Osteoblast (primary cell): ENCODE results near the gene SNRPB. TPM values are rescaled to one million over a fixed set of nuclear protein-coding genes. Genes with fewer than 3 reads are reported as not detected.

Source experiments
- DNase-seq: peaks from one replicate; pipeline ENCODE4 v3.0.0; 2011; ENCODE audit warnings: low spot score, mixed read lengths; ENCODE audit not compliant: insufficient read length; ENCODE audit errors: missing footprints
- H2AFZ ChIP-seq: 2 replicates; pipeline ENCODE4 v1.6.0; 2011; ENCODE audit warnings: mild to moderate bottlenecking, low read length
- H3K27ac ChIP-seq: 2 replicates; pipeline ENCODE4 v1.5.1; 2011; ENCODE audit warnings: mild to moderate bottlenecking, low read depth, low read length, moderate library complexity
- H3K27me3 ChIP-seq: 2 replicates; pipeline ENCODE4 v1.6.0; 2012; ENCODE audit warnings: mild to moderate bottlenecking, control low read depth, inconsistent platforms, low read length, moderate library complexity; ENCODE audit not compliant: insufficient read depth
- H3K36me3 ChIP-seq: 2 replicates; pipeline ENCODE4 v1.5.1; 2011; ENCODE audit warnings: mild to moderate bottlenecking, low read length, control low read depth, moderate library complexity; ENCODE audit not compliant: insufficient read depth
- H3K4me1 ChIP-seq: 2 replicates; pipeline ENCODE4 v1.5.1; 2011; ENCODE audit warnings: mild to moderate bottlenecking, low read length, control low read depth, moderate library complexity; ENCODE audit not compliant: insufficient read depth
- H3K4me2 ChIP-seq: 2 replicates; pipeline ENCODE4 v1.6.0; 2011; ENCODE audit warnings: mild to moderate bottlenecking, low read length; ENCODE audit not compliant: insufficient read depth
- H3K4me3 ChIP-seq: fragments of 200-600 bp; sonication (generic); 3 replicates; pipeline ENCODE4 v1.5.1; 2012; ENCODE audit warnings: mild to moderate bottlenecking, low read length, inconsistent platforms; ENCODE audit not compliant: insufficient read depth
- H3K79me2 ChIP-seq: 2 replicates; pipeline ENCODE4 v1.6.0; 2012; ENCODE audit warnings: mild to moderate bottlenecking, low read length, control low read depth, inconsistent platforms; ENCODE audit not compliant: insufficient read depth
- H3K9me3 ChIP-seq: 2 replicates; pipeline ENCODE4 v1.5.1; 2011; ENCODE audit warnings: low read depth, low read length, control low read depth
- H4K20me1 ChIP-seq: 2 replicates; pipeline ENCODE4 v1.6.0; 2012; ENCODE audit warnings: mild to moderate bottlenecking, low read length, control low read depth; ENCODE audit not compliant: insufficient read depth
- total RNA-seq: library from RNA; depleted of rRNA; stranded (reverse); fragments of >200 nt; gene quantifications from 2 replicates; pipeline ENCODE4 v1.2.3, GENCODE V29; 2012
- TF ChIP-seq, protein P1 (sequence below): IDR thresholded peaks from 2 replicates; pipeline ENCODE4 v1.5.1; 2011; ENCODE audit warnings: mild to moderate bottlenecking, low read depth, low read length, moderate library complexity; ENCODE audit errors: extremely low read depth

SNRPB gene
- total RNA-seq, 1 donor, result 109 TPM

- Histone ChIP-seq H3K36me3 (peaks cover 66% of the 10 kb centered on the region), H3K4me3 (no peak overlapping the region), H3K27ac (no peak overlapping the region), H4K20me1 (peaks cover 4% of the 10 kb centered on the region), H3K79me2 (no peaks in the 10 kb centered on the region), H3K9me3 (no peaks in the 10 kb centered on the region), H3K4me1 (no peaks in the 10 kb centered on the region), H3K27me3 (no peaks in the 10 kb centered on the region), H2AFZ (no peak overlapping the region), H3K4me2 (no peak overlapping the region)
- TF ChIP-seq, protein P1, sequence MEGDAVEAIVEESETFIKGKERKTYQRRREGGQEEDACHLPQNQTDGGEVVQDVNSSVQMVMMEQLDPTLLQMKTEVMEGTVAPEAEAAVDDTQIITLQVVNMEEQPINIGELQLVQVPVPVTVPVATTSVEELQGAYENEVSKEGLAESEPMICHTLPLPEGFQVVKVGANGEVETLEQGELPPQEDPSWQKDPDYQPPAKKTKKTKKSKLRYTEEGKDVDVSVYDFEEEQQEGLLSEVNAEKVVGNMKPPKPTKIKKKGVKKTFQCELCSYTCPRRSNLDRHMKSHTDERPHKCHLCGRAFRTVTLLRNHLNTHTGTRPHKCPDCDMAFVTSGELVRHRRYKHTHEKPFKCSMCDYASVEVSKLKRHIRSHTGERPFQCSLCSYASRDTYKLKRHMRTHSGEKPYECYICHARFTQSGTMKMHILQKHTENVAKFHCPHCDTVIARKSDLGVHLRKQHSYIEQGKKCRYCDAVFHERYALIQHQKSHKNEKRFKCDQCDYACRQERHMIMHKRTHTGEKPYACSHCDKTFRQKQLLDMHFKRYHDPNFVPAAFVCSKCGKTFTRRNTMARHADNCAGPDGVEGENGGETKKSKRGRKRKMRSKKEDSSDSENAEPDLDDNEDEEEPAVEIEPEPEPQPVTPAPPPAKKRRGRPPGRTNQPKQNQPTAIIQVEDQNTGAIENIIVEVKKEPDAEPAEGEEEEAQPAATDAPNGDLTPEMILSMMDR, result no peak
- no peak for DNase-seq
These were observed 15.1 kb upstream of the SNRPB start for GRCh38 chr20:2485661-2486060.

- no peak overlapping the region for H3K4me2 ChIP-seq
- H4K20me1 ChIP-seq, result peaks cover 4% of the 10 kb centered on the region
- H3K27ac ChIP-seq, result no peak overlapping the region
- H3K36me3 ChIP-seq, result peaks cover 71% of the 10 kb centered on the region
- H2AFZ ChIP-seq, result no peak overlapping the region
- H3K4me1 ChIP-seq, result no peaks in the 10 kb centered on the region
- no peak overlapping the region for H3K4me3 ChIP-seq
- TF ChIP-seq, protein P1, result no peak
- no peak for DNase-seq
- H3K9me3 ChIP-seq, result no peaks in the 10 kb centered on the region
- H3K79me2 ChIP-seq, result no peaks in the 10 kb centered on the region
- H3K27me3 ChIP-seq, result no peaks in the 10 kb centered on the region
These were observed 14.5 kb upstream of the SNRPB start for GRCh38 chr20:2485080-2485479.

GRCh38 chr20:2483504-2483903 is 12.9 kb upstream of the SNRPB start:
- Histone ChIP-seq H3K4me2 (no peak overlapping the region), H4K20me1 (peaks cover 4% of the 10 kb centered on the region), H3K4me1 (no peaks in the 10 kb centered on the region), H3K9me3 (no peaks in the 10 kb centered on the region), H3K27me3 (no peaks in the 10 kb centered on the region), H3K36me3 (peaks cover 67% of the 10 kb centered on the region), H3K79me2 (no peaks in the 10 kb centered on the region), H3K4me3 (no peak overlapping the region), H2AFZ (no peak overlapping the region), H3K27ac (no peak overlapping the region)
- TF ChIP-seq, protein P1, result no peak
- no peak for DNase-seq

- TF ChIP-seq, protein P1, result no peak
- no peaks in the 10 kb centered on the region for H3K9me3 ChIP-seq
- no peak overlapping the region for H3K4me3 ChIP-seq
- peaks cover 53% of the 10 kb centered on the region for H3K36me3 ChIP-seq
- no peak overlapping the region for H3K27ac ChIP-seq
- no peak overlapping the region for H3K4me2 ChIP-seq
- H4K20me1 ChIP-seq, result peaks cover 4% of the 10 kb centered on the region
- no peaks in the 10 kb centered on the region for H3K4me1 ChIP-seq
- DNase-seq, result no peak
- H3K27me3 ChIP-seq, result no peaks in the 10 kb centered on the region
- no peaks in the 10 kb centered on the region for H3K79me2 ChIP-seq
- H2AFZ ChIP-seq, result no peak overlapping the region
These were observed 9.8 kb upstream of the SNRPB start for GRCh38 chr20:2480381-2480780.
